ENCODE results near the gene ABHD8. TPM values are rescaled to one million over a fixed set of nuclear protein-coding genes. Genes with fewer than 3 reads are reported as not detected.

The ABHD8 gene
- total and polyA plus RNA-seq, 2 of the 13 experiments (the other 11 are each of a cell fraction or from before 2014, with no cell fraction given): 6.3 to 7.2 TPM

GRCh38 chr19:17243830-17244617, 59.2 kb downstream of the ABHD8 start (continued):
- TF ChIP-seq ZNF142 (CRISPR knock-in tag; IDR thresholded peaks at IDR 0.05): no peak
- TF ChIP-seq ZBTB3 (CRISPR knock-in tag; IDR thresholded peaks at IDR 0.05; ENCODE audit: borderline replicate concordance, low read depth): no peak
- no peak for TF ChIP-seq ZNF570 (CRISPR knock-in tag; IDR thresholded peaks at IDR 0.05; ENCODE audit: borderline replicate concordance)
- no peak for TF ChIP-seq NFYC (CRISPR knock-in tag; IDR thresholded peaks at IDR 0.05)
- no peak for TF ChIP-seq MBD4 (IDR thresholded peaks at IDR 0.05; ENCODE audit: borderline replicate concordance, low read length)
- no peak for TF ChIP-seq ZNF772 (CRISPR knock-in tag; IDR thresholded peaks at IDR 0.05)
- TF ChIP-seq GRHL1 (CRISPR knock-in tag; conservative IDR thresholded peaks at IDR 0.05): no peak
- no peak for TF ChIP-seq MED8 (CRISPR knock-in tag; IDR thresholded peaks at IDR 0.05; ENCODE audit: insufficient replicate concordance)
- no peak for TF ChIP-seq SNAI1 (CRISPR knock-in tag; IDR thresholded peaks at IDR 0.05; ENCODE audit: borderline replicate concordance)
- TF ChIP-seq ZKSCAN8 (CRISPR knock-in tag; IDR thresholded peaks at IDR 0.05; ENCODE audit: borderline replicate concordance): no peak
- TF ChIP-seq DNMT3B (CRISPR knock-in tag; conservative IDR thresholded peaks at IDR 0.05): no peak
- TF ChIP-seq ARID5B (CRISPR knock-in tag; IDR thresholded peaks at IDR 0.05): peak; percentile 83
- peak; percentile 23 for TF ChIP-seq DMAP1 (CRISPR knock-in tag; IDR thresholded peaks at IDR 0.05)
- TF ChIP-seq ZFP36L2 (CRISPR knock-in tag; IDR thresholded peaks at IDR 0.05): no peak
- TF ChIP-seq SMARCE1 (IDR thresholded peaks at IDR 0.05; ENCODE audit: borderline replicate concordance): no peak
- TF ChIP-seq ZNF382 (CRISPR knock-in tag; IDR thresholded peaks at IDR 0.05; ENCODE audit: borderline replicate concordance): no peak
- TF ChIP-seq PBX2 (CRISPR knock-in tag; IDR thresholded peaks at IDR 0.05): no peak
